Measurements from ENCODE around the gene TAF1A.

Gene TAF1A

DNA sequence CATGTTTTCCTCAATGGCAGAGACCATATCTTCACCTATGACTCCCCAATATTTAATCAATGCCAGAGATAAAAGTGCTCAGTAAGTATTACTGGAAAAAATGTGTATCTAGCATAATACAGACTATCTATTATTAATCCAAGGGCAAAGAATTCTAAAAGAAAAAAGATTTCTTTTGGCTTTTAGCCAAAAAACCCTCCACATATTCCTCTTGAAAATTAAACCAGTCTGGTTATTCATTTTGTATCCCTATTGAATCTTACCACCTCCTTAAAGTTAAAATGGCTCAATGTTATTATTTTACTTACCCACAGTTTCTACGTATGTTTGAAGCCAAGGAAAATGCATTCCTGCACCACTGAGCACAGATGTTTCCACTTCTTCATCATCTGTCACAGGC is 1.6 kb downstream of the TAF1A start:
- H3K27ac ChIP-seq, result no peak overlapping the region
- no peak overlapping the region for H3K4me3 ChIP-seq (ENCODE audit: low read depth, low read length)
- no peaks in the 10 kb centered on the region for H3K27me3 ChIP-seq (replicated peaks)
- in situ Hi-C loops (cut with HindIII; ENCODE audit: low pct_ligation_motif_present, low sequenced_read_pairs), result no loop called here
- TF ChIP-seq, protein P1, sequence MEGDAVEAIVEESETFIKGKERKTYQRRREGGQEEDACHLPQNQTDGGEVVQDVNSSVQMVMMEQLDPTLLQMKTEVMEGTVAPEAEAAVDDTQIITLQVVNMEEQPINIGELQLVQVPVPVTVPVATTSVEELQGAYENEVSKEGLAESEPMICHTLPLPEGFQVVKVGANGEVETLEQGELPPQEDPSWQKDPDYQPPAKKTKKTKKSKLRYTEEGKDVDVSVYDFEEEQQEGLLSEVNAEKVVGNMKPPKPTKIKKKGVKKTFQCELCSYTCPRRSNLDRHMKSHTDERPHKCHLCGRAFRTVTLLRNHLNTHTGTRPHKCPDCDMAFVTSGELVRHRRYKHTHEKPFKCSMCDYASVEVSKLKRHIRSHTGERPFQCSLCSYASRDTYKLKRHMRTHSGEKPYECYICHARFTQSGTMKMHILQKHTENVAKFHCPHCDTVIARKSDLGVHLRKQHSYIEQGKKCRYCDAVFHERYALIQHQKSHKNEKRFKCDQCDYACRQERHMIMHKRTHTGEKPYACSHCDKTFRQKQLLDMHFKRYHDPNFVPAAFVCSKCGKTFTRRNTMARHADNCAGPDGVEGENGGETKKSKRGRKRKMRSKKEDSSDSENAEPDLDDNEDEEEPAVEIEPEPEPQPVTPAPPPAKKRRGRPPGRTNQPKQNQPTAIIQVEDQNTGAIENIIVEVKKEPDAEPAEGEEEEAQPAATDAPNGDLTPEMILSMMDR (IDR thresholded peaks at IDR 0.05; ENCODE audit: low read depth, low read length, missing control alignments), result no peak
- H3K36me3 ChIP-seq (replicated peaks), result no peaks in the 10 kb centered on the region
- no peak for DNase-seq

DNA sequence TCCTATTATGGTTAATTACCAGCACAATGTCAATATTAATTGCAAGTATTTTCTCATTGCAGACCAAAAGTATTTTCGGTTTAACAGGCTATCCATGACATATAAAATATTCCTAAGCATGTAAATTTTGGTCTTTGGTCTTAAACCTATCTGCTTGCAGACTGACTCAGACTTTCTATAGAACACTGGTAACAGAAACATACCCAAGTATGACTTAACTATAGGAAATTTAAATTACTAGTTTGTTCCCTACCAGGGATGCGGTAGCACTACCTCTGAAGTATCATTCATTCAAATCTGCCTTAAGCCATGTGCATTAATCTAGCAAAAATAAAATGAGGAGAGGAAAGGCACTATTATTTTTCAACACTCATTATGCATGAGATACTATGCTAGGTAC is 2.9 kb downstream of the TAF1A start:
- DNase-seq, result no peak
- in situ Hi-C loops (cut with HindIII; ENCODE audit: low pct_ligation_motif_present, low sequenced_read_pairs), result no loop called here
- no peak overlapping the region for H3K4me3 ChIP-seq (ENCODE audit: low read depth, low read length)
- no peak overlapping the region for H3K27ac ChIP-seq
- no peaks in the 10 kb centered on the region for H3K36me3 ChIP-seq (replicated peaks)
- no peaks in the 10 kb centered on the region for H3K27me3 ChIP-seq (replicated peaks)
- TF ChIP-seq, protein P1 (IDR thresholded peaks at IDR 0.05; ENCODE audit: low read depth, low read length, missing control alignments), result no peak

DNA sequence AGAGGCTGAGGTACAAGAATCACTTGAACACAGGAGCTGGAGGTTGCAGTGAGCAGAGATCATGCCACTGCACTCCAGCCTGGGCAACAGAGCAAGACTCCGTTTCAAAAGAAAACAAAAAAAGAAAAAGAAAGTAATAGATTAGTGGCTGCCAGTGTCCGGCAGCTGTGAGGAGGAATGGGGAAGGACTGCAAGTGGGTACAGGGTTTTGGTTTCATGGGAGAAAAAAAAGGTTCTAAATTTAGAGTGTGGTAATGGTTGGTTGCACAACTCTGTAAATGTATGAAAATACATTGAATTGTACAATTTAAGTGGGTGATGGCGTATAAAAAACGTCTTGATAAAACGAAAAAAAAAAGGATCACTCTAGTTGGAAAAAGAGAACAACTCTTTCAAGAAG is 6.7 kb downstream of the TAF1A start:
- H3K27ac ChIP-seq, result no peak overlapping the region
- in situ Hi-C loops (cut with HindIII; ENCODE audit: low pct_ligation_motif_present, low sequenced_read_pairs), result no loop called here
- DNase-seq, result no peak

DNA sequence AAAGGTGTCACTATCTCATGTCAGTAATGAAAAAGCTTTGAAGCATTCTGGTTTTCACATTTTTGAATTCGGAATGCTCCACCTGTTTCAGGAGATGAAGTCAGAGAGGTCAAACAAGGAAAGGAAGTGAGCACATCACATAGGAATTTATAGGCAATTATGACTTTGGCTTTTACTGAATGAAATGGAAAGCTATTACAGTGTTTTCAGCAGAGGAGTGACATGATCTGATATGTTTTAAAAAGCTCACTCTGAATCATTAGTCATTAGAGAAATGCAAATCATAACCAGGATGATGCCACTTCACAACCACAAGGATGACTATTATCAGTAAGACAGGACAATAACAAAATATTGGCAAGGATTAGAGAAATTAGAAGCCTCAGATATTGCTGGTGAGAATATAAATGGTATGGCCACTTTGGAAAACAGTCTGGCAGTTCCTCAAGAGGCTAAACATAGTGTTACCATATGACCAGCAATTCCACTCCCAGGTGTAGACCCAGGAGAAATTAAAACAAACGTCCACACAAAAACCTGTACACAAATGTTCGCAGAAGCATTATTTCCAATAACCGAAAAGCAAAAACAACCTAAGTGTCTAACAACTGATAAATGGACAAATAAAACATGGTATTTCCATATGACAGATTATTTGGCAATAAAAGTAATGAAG is 7.5 kb downstream of the TAF1A start:
- H3K36me3 ChIP-seq (replicated peaks), result no peaks in the 10 kb centered on the region
- H3K27ac ChIP-seq, result no peak overlapping the region
- DNase-seq, result no peak
- H3K4me3 ChIP-seq (ENCODE audit: low read depth, low read length), result no peak overlapping the region
- TF ChIP-seq, protein P1 (IDR thresholded peaks at IDR 0.05; ENCODE audit: low read depth, low read length, missing control alignments), result no peak
- in situ Hi-C loops (cut with HindIII; ENCODE audit: low pct_ligation_motif_present, low sequenced_read_pairs), result no loop called here
- no peaks in the 10 kb centered on the region for H3K27me3 ChIP-seq (replicated peaks)

More for the DNA sequence above, 6.7 kb downstream of the TAF1A start:
- Histone ChIP-seq H3K36me3 (replicated peaks) (no peaks in the 10 kb centered on the region), H3K27me3 (replicated peaks) (no peaks in the 10 kb centered on the region), H3K4me3 (ENCODE audit: low read depth, low read length) (no peak overlapping the region)
- TF ChIP-seq, protein P1 (IDR thresholded peaks at IDR 0.05; ENCODE audit: low read depth, low read length, missing control alignments), result no peak

GRCh38 chr1:222579316-222579715 is 10.4 kb downstream of the TAF1A start:
- H3K27ac ChIP-seq, result no peak overlapping the region
- TF ChIP-seq, protein P1 (IDR thresholded peaks at IDR 0.05; ENCODE audit: low read depth, low read length, missing control alignments), result no peak
- no peak for DNase-seq
- H3K4me3 ChIP-seq (ENCODE audit: low read depth, low read length), result no peak overlapping the region
- H3K36me3 ChIP-seq (replicated peaks), result no peaks in the 10 kb centered on the region
- no peaks in the 10 kb centered on the region for H3K27me3 ChIP-seq (replicated peaks)
- in situ Hi-C loops (cut with HindIII; ENCODE audit: low pct_ligation_motif_present, low sequenced_read_pairs), result no loop called here

- Histone ChIP-seq H3K27me3 (replicated peaks) (no peaks in the 10 kb centered on the region), H3K27ac (no peak overlapping the region), H3K36me3 (replicated peaks) (peaks cover 11% of the 10 kb centered on the region), H3K4me3 (ENCODE audit: low read depth, low read length) (no peak overlapping the region)
- no peak for DNase-seq
- TF ChIP-seq, protein P1 (IDR thresholded peaks at IDR 0.05; ENCODE audit: low read depth, low read length, missing control alignments), result no peak
- in situ Hi-C loops (cut with HindIII; ENCODE audit: low pct_ligation_motif_present, low sequenced_read_pairs), result no loop called here
Measured at GRCh38 chr1:222570837-222571236, 18.9 kb downstream of the TAF1A start.

Data from brain microvascular endothelial cell (primary cell).